SK-N-MC (cell line): Measurements from ENCODE around the gene C3orf49.

Experiments
- EZH2 ChIP-seq: fragments of 200-600 bp; sonication (generic); IDR thresholded peaks from one replicate; pipeline ENCODE4 v1.6.1; 2017; ENCODE audit warnings: antibody characterized with exemption
- FOXP2 ChIP-seq: optimal IDR thresholded peaks from 2 replicates; pipeline ENCODE3; 2011; ENCODE audit warnings: mild to moderate bottlenecking, moderate library complexity; ENCODE audit not compliant: insufficient read depth; ENCODE audit errors: extremely low read length, control extremely low read depth
- POLR2AphosphoS5 ChIP-seq: IDR thresholded peaks from 2 replicates; pipeline ENCODE4 v1.6.1; 2012; ENCODE audit warnings: mild to moderate bottlenecking, low read depth, low read length, borderline replicate concordance

- TF ChIP-seq EZH2: no peak
- TF ChIP-seq POLR2AphosphoS5: no peak
- TF ChIP-seq FOXP2: no peak
Observed at GRCh38 chr3:63803911-63804310, 15.2 kb upstream of the C3orf49 start.
